Activated CD4-positive, alpha-beta T cell treated with anti-CD3 and anti-CD28 coated beads, Interleukin-10, Interleukin-2, amounts not matched to agents 100 ng/mL and 50 ng/mL, durations not matched to agents 16 hours and 8 hours (primary cell): ENCODE measurements around the gene KLHL6.

ENCODE experiments used
- DNase-seq: peaks from one replicate; pipeline ENCODE4 v3.0.0-alpha.2; 2020

The KLHL6 gene

DNA sequence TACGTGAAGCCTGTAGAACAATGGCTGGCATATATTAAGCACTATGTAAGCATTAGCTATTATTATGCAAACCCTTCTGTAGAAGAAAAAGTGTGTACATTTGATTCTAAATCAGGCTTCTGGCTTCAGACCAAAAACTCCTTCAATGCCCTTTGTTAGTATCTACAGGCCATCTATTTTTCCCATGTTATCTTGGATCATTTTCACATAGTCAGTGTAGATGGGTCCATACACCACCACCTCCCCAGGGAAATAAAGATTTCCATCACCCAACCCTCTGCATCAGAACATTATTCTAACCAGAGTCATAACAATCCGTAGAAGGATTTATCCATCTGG is 8.0 kb upstream of the KLHL6 start:
- DNase-seq, result no peak

DNA sequence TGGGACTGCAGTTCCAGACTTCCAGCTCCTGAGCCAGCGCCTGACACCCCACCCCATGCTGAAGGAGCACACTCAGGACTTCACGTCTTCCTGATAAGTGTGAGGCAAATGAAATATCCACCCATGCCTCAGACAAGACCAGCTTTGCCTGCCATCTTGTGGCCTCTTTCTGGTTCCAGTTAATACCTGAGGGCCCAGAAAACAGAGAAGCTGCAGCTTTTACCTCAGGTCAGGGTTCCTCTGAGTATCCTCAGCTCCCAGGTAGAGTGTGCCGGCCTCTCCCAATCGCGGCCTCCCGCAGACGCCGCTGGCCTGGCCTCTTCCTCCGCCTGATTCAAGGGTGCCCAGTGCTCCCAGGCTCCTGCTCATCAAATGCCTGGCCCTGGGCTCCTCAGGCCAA is 5.1 kb upstream of the KLHL6 start:
- DNase-seq, result no peak

DNA sequence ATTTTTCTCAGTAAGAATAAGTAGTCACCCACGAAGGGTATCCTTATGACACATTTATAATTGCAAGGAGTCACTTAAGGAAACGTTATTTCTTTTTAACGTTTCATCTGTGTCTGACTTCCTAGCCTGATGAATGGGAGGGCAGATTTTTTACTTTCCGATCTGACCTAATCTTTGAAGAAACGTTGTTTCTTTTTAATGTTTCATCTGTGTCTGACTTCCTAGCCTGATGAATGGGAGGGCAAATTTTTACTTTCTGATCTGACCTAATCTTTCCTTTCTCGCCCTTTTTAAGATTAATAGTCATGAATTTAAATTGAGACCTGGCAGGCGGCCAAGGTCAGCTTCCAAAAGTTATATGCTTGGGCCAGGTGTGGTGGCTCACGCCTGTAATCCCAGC is 3.0 kb upstream of the KLHL6 start:
- peak; percentile 17 for DNase-seq

GRCh38 chr3:183556722-183557121 is 1.2 kb upstream of the KLHL6 start:
- DNase-seq, result no peak

GRCh38 chr3:183554377-183554776 is 1.1 kb downstream of the KLHL6 start:
- DNase-seq, result peak; percentile 86

- no peak for DNase-seq
These were observed 2.0 kb downstream of the KLHL6 start for GRCh38 chr3:183553334-183554026.

GRCh38 chr3:183551930-183552329 is 3.6 kb downstream of the KLHL6 start:
- peak; percentile 81 for DNase-seq

- no peak for DNase-seq
These were observed 7.2 kb downstream of the KLHL6 start for GRCh38 chr3:183548262-183548769.

DNA sequence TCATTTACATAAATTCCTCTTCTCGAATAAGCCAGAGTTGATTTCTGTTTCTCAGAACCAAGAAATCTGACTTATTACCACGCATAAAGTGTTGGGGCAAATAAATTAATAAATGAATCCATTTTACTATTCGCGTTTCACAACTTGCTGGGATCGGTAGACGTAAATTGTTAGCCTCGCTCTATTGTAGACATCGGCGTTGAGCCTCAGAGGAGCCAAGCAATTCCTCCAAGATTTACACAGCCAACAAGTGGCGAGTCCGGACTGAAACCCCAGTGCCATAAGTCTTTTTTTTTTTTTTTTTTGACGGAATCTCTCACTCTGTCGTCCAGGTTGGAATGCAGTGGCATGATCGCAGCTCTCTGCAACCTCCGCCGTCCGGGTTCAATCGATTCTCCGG is 8.9 kb downstream of the KLHL6 start:
- no peak for DNase-seq

DNA sequence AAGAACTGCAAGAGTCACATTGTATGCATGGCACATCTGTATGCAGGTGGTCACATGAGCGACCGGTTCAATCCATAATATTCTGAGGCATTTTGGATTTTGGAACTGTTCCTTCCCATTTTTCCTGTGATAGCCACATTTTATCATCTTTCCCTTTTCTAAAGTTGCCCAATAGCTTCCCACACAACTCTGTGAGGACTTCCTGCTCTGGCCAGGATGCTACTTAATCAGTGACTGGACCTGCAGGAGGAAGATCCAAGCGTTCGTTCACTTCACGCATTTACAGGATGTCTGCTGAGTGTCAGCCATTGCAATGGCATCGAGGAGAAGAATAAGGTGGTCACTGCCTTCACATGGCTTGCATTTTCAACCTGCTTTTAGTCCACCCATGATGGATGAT is 9.8 kb downstream of the KLHL6 start:
- DNase-seq, result no peak

DNA sequence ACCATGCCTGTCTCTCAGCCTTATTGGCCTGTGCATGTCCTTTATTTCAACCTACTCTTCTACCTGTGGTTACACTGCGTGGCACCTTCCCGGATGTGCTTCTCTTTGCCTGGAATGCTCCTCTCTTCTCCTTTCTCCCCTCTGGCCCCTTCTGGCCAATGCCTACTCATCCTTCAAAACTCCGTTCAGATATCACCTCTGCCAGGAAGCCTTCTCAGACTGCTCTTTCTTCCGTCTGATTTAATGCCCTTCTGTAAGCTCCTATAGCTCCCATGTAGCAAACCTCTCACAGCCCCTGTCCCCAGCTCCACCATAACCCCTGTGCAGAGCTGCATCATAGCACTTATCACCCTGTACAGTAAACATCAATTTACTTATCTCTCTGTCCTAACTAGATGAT is 13.2 kb downstream of the KLHL6 start:
- no peak for DNase-seq

GRCh38 chr3:183541738-183542137 is 13.8 kb downstream of the KLHL6 start:
- DNase-seq, result no peak

DNA sequence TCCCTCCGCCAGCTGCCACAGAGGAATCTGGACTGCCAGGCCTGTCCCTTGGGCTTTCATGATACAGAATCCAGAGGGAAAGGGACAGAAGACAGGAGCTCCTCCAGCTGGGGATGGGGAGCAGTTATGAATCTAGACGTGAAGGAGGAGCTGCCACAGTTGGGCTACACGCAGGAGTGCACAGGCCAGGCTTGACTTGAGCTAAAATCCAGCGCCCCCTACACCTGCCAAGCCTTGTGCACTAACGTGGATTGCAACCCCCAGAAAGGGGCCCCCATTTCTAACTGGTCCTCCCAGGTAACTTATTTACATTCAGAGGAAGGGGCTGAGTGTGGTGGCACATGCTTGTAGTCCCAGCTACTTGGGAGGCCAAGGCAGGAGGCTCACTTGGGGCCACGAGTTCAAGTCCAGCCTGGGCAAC is 14.3 kb downstream of the KLHL6 start:
- no peak for DNase-seq

- no peak for DNase-seq
These were observed 14.8 kb downstream of the KLHL6 start for GRCh38 chr3:183540501-183541234.

DNA sequence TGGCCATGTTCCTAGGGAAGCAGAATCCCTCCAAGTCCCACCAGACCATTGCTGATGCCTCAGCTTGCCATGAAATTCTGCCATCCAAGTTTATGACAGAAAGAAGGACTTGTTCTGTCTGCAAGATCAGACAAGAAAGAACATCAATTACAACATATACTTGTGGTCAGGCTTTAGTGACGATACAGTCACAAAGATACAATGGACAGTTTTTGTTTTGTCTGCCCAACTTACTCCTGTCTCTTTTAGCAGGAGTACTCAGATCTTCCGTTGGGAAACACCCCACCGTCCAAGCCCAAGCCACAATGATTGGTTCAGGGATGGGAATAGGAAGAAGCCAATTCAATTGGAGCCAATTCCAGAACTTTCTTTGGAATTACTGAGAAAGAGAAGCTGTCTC is 15.7 kb downstream of the KLHL6 start:
- DNase-seq, result no peak

DNA sequence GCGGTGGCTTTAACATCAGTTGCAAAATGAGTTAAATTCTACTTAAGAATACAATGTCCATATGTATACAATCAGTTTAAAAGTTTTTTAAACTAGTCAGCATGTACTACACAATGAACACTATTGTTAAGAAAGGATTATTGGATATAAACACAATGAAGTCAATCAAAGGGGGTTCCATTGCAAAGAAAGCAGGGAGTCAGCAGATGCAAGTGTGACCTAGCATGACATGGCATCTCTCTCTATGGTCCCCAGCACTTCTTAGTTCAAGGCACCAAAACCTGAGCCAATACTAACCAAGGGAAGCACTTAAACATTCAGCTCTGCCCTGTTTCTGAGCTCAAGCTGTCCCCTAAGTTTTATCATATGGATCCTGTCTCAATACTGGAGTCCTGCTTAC is 17.0 kb downstream of the KLHL6 start:
- no peak for DNase-seq

DNA sequence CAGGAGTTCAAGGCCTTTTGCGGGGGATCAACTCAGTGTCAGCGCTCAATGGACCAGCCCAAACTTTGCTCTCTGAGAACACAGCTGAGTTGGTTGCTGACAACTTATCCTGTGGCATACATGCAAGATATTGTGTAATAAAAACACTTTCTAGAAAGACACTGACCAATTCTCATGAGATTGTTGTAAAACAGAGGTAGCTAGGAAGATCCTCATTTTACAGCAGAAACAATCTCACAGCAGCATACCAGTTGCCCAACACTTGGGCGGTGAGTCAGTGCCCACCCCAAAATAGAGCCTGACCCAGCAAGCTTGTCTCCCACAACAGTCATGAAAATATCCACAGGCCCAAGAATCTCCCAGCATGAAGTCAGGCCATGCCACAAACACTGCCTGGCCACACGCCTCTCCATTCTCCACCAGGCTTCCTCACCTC is 18.2 kb downstream of the KLHL6 start:
- DNase-seq, result no peak

DNA sequence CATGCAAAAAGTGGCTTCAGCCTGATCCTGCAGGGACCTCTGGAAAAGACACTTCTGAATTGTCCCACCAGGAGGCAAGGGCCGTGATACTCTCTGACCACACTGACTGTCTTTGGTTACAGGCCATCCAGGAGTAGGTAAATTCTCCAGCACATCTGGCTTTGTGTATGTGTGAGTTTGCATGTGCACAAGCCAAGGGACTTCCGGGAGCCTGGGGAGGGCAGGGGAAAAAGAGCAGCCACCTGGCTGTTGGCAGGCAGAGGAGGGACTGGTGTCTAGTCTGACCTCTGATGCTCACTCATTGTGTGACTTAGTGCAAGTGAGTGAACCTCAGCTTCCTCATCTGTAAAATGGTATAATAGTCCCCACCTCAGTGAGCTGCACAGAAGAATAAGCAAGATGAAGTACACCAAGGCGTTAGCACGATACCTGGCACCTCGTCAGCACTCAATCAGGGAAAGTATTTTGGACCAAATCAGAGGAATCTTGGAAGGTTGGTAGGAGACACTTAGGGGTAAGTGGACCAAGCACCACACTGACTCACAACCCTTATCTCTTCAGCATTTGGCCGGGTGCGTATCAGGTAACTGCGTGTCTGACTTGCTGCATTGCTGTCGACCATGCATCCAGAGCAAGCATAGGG is 19.1 kb downstream of the KLHL6 start:
- no peak for DNase-seq

GRCh38 chr3:183534249-183534648 is 21.3 kb downstream of the KLHL6 start:
- no peak for DNase-seq

- peak; percentile 28 for DNase-seq
These were observed 21.9 kb downstream of the KLHL6 start for GRCh38 chr3:183533412-183534132.

DNA sequence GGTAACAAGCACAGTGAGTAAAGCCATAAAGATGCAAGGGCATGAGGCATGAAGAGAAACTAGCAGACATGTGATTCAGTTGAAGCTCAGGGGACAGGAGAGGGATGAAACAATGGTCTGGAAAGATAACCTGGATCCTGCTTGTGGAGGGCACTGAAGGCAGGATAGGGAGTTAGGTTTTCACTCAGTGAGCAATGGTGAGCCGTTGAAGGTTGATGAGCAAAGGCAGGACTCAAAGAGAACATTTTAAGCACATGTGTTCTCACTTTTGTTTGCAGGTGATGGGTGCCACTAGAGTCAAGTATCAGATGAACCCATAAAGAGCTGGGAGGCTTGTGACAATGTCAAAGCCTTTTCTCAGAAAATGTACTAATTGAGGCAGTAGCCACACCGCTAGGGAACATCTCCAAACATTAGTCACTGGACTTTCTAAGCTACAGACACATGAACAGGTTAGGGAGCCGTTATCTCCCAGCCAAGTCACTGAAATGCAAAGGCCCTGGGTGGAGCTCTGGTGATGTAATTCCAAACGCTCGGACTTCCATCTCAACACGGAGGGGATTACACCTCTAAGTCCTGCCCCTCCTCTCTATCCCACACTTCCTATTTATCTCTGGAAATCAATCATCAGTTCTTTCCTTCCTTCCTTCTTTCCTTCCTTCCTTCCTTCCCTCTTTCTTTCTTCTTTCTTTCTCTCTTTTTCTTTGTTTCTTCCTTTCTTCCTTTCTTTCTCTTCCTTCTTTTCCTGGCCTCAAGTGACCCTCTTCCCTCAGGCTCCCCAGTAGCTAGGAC is 22.7 kb downstream of the KLHL6 start:
- no peak for DNase-seq

DNA sequence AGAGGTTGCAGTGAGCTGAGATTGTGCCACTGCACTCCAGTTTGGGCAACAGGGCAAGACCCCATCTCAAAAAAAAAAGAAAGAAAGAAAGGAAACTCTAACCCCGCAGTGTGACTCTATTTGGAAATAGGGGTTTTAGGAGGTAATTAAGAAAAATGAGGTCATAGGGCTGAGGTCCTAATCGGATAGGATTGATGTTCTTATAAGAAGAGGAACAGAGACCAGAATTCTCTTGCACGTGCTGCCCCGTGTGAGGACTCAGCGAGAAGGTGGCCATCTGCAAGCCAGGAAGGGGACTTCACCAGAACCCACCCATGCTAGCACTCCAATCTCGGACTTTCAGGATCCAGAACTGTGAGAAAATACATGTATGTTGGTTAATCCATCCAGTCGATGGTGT is 25.8 kb downstream of the KLHL6 start:
- DNase-seq, result no peak

DNA sequence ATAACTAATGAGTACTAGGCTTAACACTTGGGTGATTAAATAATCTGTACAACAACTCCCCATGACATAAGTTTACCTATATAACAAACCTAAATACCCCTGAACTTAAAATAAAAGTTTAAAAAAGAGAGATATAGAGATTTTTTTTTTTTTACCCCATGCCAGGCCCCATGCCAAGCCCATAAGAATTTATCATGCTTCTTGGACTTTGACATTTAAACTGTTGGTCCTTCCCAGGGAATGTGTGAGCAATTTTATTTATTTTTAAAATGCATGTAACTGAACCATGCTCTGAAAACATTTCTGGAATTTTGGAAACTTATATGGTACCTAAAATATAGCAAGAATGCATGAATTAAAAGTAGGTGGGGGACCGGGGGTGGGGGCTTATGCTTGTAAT is 26.3 kb downstream of the KLHL6 start:
- no peak for DNase-seq
